Psoas muscle (tissue), 8 donors: ENCODE results near the gene WBP2NL. TPM values are rescaled to one million over a fixed set of nuclear protein-coding genes. Genes with fewer than 3 reads are reported as not detected.
A peak's percentile ranks its signal among the peaks of the same experiment; 100 is the strongest.

Experiments used
- ATAC-seq, 4 donors: fragments of 200-7000 bp; cut with Tn5 transposase; one replicate each; pipeline ENCODE4 v1.9.1; 2020; ENCODE audit warnings: moderate library complexity in 3 of 4, mild to moderate bottlenecking in 2 of 4
- DNase-seq, 2 donors: peaks; one replicate each; pipeline ENCODE4 v3.0.0-alpha.2; 2020
- H3K27ac ChIP-seq: fragments of 200-600 bp; one replicate; pipeline ENCODE4 v1.8.0; 2022
- H3K27me3 ChIP-seq, 3 donors: fragments of 200-600 bp in 1 of 3; one replicate each; pipeline versions ENCODE4 v1.6.1 to v1.8.0; 2013 to 2022; ENCODE audit warnings: low read length in 2 of 3, mild to moderate bottlenecking in 2 of 3, moderate library complexity in 1 of 3; ENCODE audit not compliant: insufficient read depth in 3 of 3
- H3K36me3 ChIP-seq, 2 donors: fragments of 200-600 bp in 1 of 2; one replicate each; pipeline versions ENCODE4 v1.6.1 to v1.8.0; 2013 to 2022; ENCODE audit warnings: low read depth in 1 of 2, mild to moderate bottlenecking in 1 of 2, moderate library complexity in 1 of 2; ENCODE audit not compliant: insufficient read depth in 1 of 2
- H3K4me1 ChIP-seq: fragments of 200-600 bp; one replicate; pipeline ENCODE4 v1.8.0; 2022
- H3K4me3 ChIP-seq: fragments of 200-600 bp; one replicate; pipeline ENCODE4 v1.8.0; 2022; ENCODE audit warnings: mild to moderate bottlenecking
- H3K9me3 ChIP-seq: fragments of 200-600 bp; one replicate; pipeline ENCODE4 v1.8.0; 2022
- WGBS, 3 donors: extraction: QIAGEN DNeasy Blood & Tissue Kit; methylation state at CpG; one replicate each; pipeline versions ENCODE4 v1.1.6 to v1.1.7; 2013; 5-methylcytosine and 5-hydroxymethylcytosine counted together
- intact Hi-C, 2 donors: fragments of 100-400 bp; cut with DNase I; formaldehyde crosslinking; loops; one replicate each; pipeline versions ENCODE4 v1.11.0 to v1.14.2; 2022
- polyA plus RNA-seq, 3 donors: library from polyadenylated mRNA; stranded (reverse); fragments of 200-250 nt; gene quantifications; one replicate each; pipeline ENCODE4 v1.2.3, GENCODE V29; 2013
- total RNA-seq, 4 donors: library from RNA; stranded (reverse); fragmentation: NEBNext Ultra II Directional in 2 of 4; extraction: Animal tissue kit (Norgen Biotek cat#: 25700) in 2 of 4; gene quantifications; one replicate each; pipeline versions ENCODE4 v1.2.1 to v1.2.4, GENCODE V29; 2021 to 2023
- TF ChIP-seq, protein P1 (sequence below): fragments of 200-600 bp; IDR thresholded peaks from one replicate; pipeline ENCODE4 v1.8.0; 2022; ENCODE audit warnings: antibody characterized with exemption
- donor health status: healthy with polysubstance abuse.
- donor health status: DM: no; HTN: no; CAD: no; lungs with moderate emphysema.
- donor health status: Bipolar disorder and iron deficiency.
- donor health status: healthy.
- donor health status: DM: yes; HTN: yes; CAD: no.
- donor health status: DM: no; HTN: no; CAD: no.
- donor health status: DM: no; HTN: no; CAD: no.
- donor health status: DM: yes; HTN: yes; CAD: no.

WBP2NL gene
- total and polyA plus RNA-seq, 7 donors: 0.22 to 1.7 (median 0.39) TPM; not detected in 1

DNA sequence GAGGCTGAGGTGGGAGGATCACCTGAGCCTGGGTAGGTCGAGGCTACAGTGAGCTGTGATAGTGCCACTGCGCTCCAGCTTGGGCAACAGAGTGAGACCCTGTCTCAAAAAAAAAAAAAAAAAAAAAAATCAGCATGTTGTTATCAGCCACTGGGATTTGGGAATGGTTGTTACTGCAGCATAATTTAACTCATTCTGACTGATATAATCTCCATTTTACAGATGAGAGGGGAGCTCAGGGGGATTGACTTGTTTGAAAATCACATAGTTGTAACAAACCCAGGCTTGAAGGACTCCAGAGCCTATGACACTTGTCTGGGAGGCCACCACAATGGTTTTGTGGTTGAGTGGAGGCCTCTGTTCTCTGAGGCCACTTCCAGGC, 32.4 kb upstream of the WBP2NL start:
- Histone ChIP-seq H3K27me3 (peaks cover 0 to 2% (median 0%) of the 10 kb centered on the region in 3 donors), H3K27ac (no peak overlapping the region), H3K36me3 (no peaks in the 10 kb centered on the region), H3K4me3 (no peak overlapping the region), H3K4me1 (no peaks in the 10 kb centered on the region), H3K9me3 (no peaks in the 10 kb centered on the region)
- 92 to 97% (median 97%) methylated on average over 2 of the region's 2 CpGs for WGBS, 3 donors
- no peak for DNase-seq
- TF ChIP-seq, protein P1, sequence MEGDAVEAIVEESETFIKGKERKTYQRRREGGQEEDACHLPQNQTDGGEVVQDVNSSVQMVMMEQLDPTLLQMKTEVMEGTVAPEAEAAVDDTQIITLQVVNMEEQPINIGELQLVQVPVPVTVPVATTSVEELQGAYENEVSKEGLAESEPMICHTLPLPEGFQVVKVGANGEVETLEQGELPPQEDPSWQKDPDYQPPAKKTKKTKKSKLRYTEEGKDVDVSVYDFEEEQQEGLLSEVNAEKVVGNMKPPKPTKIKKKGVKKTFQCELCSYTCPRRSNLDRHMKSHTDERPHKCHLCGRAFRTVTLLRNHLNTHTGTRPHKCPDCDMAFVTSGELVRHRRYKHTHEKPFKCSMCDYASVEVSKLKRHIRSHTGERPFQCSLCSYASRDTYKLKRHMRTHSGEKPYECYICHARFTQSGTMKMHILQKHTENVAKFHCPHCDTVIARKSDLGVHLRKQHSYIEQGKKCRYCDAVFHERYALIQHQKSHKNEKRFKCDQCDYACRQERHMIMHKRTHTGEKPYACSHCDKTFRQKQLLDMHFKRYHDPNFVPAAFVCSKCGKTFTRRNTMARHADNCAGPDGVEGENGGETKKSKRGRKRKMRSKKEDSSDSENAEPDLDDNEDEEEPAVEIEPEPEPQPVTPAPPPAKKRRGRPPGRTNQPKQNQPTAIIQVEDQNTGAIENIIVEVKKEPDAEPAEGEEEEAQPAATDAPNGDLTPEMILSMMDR: no peak
- no peak for ATAC-seq
- intact Hi-C loops: loop anchor here in 1 of 2 donors (5.0 kb wide), 1 partner anchor 146 kb away; no protein-coding TSS in a partner anchor

GRCh38 chr22:41966607-41967240, 31.9 kb upstream of the WBP2NL start:
- ATAC-seq (peak; percentile 34 to 66 (median 60)), DNase-seq (no peak)
- peaks cover 0 to 4% (median 2%) of the 10 kb centered on the region in 3 donors for H3K27me3 ChIP-seq
- H3K27ac ChIP-seq: no peak overlapping the region
- TF ChIP-seq, protein P1: peak; percentile 15
- H3K36me3 ChIP-seq: no peaks in the 10 kb centered on the region
- no peaks in the 10 kb centered on the region for H3K9me3 ChIP-seq
- intact Hi-C loops: loop anchor here in 1 of 2 donors (5.0 kb wide), 1 partner anchor 146 kb away; no protein-coding TSS in a partner anchor
- H3K4me1 ChIP-seq: no peaks in the 10 kb centered on the region
- 50 to 52% (median 51%) methylated on average over 8 of the region's 8 CpGs for WGBS, 3 donors
- H3K4me3 ChIP-seq: no peak overlapping the region

GRCh38 chr22:41968601-41969000, 30.0 kb upstream of the WBP2NL start:
- intact Hi-C loops: loop anchor here in 1 of 2 donors (5.0 kb wide), 1 partner anchor 144 kb away; no protein-coding TSS in a partner anchor
- H3K4me3 ChIP-seq: no peak overlapping the region
- ATAC-seq: no peak
- WGBS, 3 donors: 60 to 62% (median 60%) methylated on average over 9 of the region's 9 CpGs
- H3K9me3 ChIP-seq: no peaks in the 10 kb centered on the region
- no peaks in the 10 kb centered on the region for H3K4me1 ChIP-seq
- TF ChIP-seq, protein P1: no peak
- H3K27me3 ChIP-seq: peaks cover 0 to 17% (median 4%) of the 10 kb centered on the region in 3 donors
- H3K27ac ChIP-seq: no peak overlapping the region
- no peaks in the 10 kb centered on the region for H3K36me3 ChIP-seq
- DNase-seq: no peak

DNA sequence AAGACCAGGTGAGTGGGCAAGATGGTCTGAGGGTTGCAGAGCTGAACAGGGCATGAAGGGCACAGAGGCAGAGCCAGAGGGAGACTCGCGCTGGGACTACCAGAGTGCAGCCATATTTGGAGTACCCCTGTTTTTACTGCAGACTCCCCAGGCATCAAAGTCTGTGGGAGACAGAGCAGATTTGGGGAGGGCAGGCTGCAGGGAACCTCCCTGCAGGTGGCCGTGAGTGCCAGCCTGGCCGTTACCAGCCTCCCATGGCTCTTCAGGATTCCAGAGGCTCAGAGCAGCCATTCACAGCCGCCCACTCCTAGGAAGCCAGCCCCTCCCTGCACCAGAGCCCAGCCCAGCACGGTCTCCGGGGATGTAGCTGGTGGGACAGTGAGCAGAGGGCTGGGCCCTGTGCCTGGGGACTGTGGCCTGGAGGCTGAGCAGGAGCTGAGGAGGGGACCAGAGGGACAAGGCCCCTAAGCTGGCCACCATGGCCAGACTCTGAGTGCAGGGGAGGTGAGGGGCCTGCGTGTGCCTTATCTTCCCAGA, 29.4 kb upstream of the WBP2NL start, which contains the start of gene SEPTIN3:
SEPTIN3 (plus strand) TSS at position 334 of the 537 bp plus-strand sequence. CDS start 2,050 bp downstream, outside the sequence.
- H3K4me1 ChIP-seq: no peaks in the 10 kb centered on the region
- no peaks in the 10 kb centered on the region for H3K36me3 ChIP-seq
- H3K9me3 ChIP-seq: no peaks in the 10 kb centered on the region
- ATAC-seq (no peak), DNase-seq (no peak)
- peaks cover 0 to 23% (median 4%) of the 10 kb centered on the region in 3 donors for H3K27me3 ChIP-seq
- no peak within 1 kb of the TSS for H3K4me3 ChIP-seq
- intact Hi-C loops: loop anchor here in 1 of 2 donors (5.0 kb wide), 1 partner anchor 143 kb away; no protein-coding TSS in a partner anchor
- TF ChIP-seq, protein P1: no peak
- WGBS, 3 donors: 60 to 66% (median 65%) methylated on average over 8 of the region's 8 CpGs
- H3K27ac ChIP-seq: no peak within 1 kb of the TSS
